Measurements from ENCODE around the gene TRAFD1.

TRAFD1 gene

GRCh38 chr12:112166051-112167015 lies 41.0 kb downstream of the TRAFD1 start:
- ChIA-PET POLR2A (no interaction called here), CTCF (no interaction called here)
- no peak overlapping the region for H3K4me3 ChIP-seq (ENCODE audit: low read depth, low read length)
- no peak for DNase-seq (ENCODE audit: low read depth, low spot score)
- no peak for TF ChIP-seq CTCF (IDR thresholded peaks at IDR 0.05; ENCODE audit: insufficient read depth, low read length, missing control alignments)

GRCh38 chr12:112167031-112167461 lies 41.7 kb downstream of the TRAFD1 start:
- ChIA-PET CTCF (no interaction called here), POLR2A (no interaction called here)
- no peak for DNase-seq (ENCODE audit: low read depth, low spot score)
- H3K4me3 ChIP-seq (ENCODE audit: low read depth, low read length) = no peak overlapping the region
- no peak for TF ChIP-seq CTCF (IDR thresholded peaks at IDR 0.05; ENCODE audit: insufficient read depth, low read length, missing control alignments)

- ChIA-PET CTCF (no interaction called here), POLR2A (no interaction called here)
- no peak overlapping the region for H3K4me3 ChIP-seq (ENCODE audit: low read depth, low read length)
- TF ChIP-seq CTCF (IDR thresholded peaks at IDR 0.05; ENCODE audit: insufficient read depth, low read length, missing control alignments) = no peak
- no peak for DNase-seq (ENCODE audit: low read depth, low spot score)
Measured at GRCh38 chr12:112167718-112168525, 42.6 kb downstream of the TRAFD1 start.

GRCh38 chr12:112168561-112168971 lies 43.2 kb downstream of the TRAFD1 start:
- H3K4me3 ChIP-seq (ENCODE audit: low read depth, low read length) = no peak overlapping the region
- DNase-seq (ENCODE audit: low read depth, low spot score) = no peak
- ChIA-PET CTCF (interaction anchor here (1.0 to 1.4 kb wide), 2 partner anchors 8 to 30 kb away, joined by 3 to 4 read pairs; no protein-coding TSS in a partner anchor), POLR2A (no interaction called here)
- TF ChIP-seq CTCF (IDR thresholded peaks at IDR 0.05; ENCODE audit: insufficient read depth, low read length, missing control alignments) = no peak

GRCh38 chr12:112169161-112169872 lies 44.0 kb downstream of the TRAFD1 start:
- no peak for DNase-seq (ENCODE audit: low read depth, low spot score)
- ChIA-PET CTCF (interaction anchor here (0.9 to 1.4 kb wide), 3 partner anchors 9 to 224 kb away, joined by 3 to 4 read pairs (median 3); no protein-coding TSS in a partner anchor), POLR2A (no interaction called here)
- TF ChIP-seq CTCF (IDR thresholded peaks at IDR 0.05; ENCODE audit: insufficient read depth, low read length, missing control alignments) = no peak
- H3K4me3 ChIP-seq (ENCODE audit: low read depth, low read length) = no peak overlapping the region

Measured in AG04449 (cell line).